Activated T-cell treated with anti-CD3 and anti-CD28 coated beads, Interleukin-2, amount 50 U/mL, for 4 hours (primary cell): Measurements from ENCODE around the gene AAK1. TPM values are rescaled to one million over a fixed set of nuclear protein-coding genes. Genes with fewer than 3 reads are reported as not detected.
"Not testable (repeated sequence)": the region's sequence is repeated elsewhere in the genome, so short reads cannot be mapped to it uniquely, and the experiment has no call there.

Experiments used
- ATAC-seq, 2 donors: fragments of 200-7000 bp; cut with Tn5 transposase; one replicate each; pipeline ENCODE4 v1.10.0; 2021
- DNase-seq: peaks from one replicate; pipeline ENCODE4 v3.0.0-alpha.2; 2020
- H3K27me3 Mint-ChIP-seq: one replicate; pipeline ENCODE4 v1.8.0; 2021; ENCODE audit warnings: low read depth, mixed read lengths
- H3K36me3 Mint-ChIP-seq: one replicate; pipeline ENCODE4 v1.8.0; 2022; ENCODE audit warnings: mixed read lengths; ENCODE audit not compliant: insufficient read depth
- H3K4me1 Mint-ChIP-seq: one replicate; pipeline ENCODE4 v1.8.0; 2021; ENCODE audit warnings: low read depth, mixed read lengths
- H3K4me3 Mint-ChIP-seq: one replicate; pipeline ENCODE4 v1.8.0; 2021; ENCODE audit warnings: mild to moderate bottlenecking, moderate library complexity, mixed read lengths
- H3K9me3 Mint-ChIP-seq: one replicate; pipeline ENCODE4 v1.8.0; 2021; ENCODE audit warnings: mixed read lengths
- total RNA-seq, 3 donors: library from RNA; stranded (reverse); gene quantifications; one replicate each; pipeline ENCODE4 v1.2.1, GENCODE V29; 2021

Gene AAK1
- total RNA-seq, 3 donors from 2014 or later: 46.1 to 54.5 (median 51.6) TPM

DNA sequence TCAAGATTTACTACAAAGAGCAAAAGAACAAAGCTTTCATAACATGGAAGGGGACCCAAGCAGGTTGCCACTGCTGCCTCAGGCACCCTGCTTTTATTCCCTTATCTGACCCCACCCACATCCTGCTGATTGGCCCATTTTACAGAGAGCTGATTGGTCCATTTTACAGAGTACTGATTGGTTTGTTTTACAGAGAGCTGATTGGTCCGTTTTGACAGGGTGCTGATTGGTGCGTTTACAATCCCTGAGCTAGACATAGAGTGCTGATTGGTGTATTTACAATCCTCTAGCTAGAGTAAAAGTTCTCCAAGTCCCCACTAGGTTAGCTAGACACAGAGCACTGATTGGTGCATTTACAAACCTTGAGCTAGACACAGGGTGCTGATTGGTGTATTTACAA lies 204.0 kb downstream of the AAK1 start:
- DNase-seq, H3K36me3 Mint-ChIP-seq, H3K9me3 Mint-ChIP-seq, H3K4me3 Mint-ChIP-seq, ATAC-seq, H3K27me3 Mint-ChIP-seq: not testable (repeated sequence)
- peaks cover 29% of the 10 kb centered on the region for H3K4me1 Mint-ChIP-seq

DNA sequence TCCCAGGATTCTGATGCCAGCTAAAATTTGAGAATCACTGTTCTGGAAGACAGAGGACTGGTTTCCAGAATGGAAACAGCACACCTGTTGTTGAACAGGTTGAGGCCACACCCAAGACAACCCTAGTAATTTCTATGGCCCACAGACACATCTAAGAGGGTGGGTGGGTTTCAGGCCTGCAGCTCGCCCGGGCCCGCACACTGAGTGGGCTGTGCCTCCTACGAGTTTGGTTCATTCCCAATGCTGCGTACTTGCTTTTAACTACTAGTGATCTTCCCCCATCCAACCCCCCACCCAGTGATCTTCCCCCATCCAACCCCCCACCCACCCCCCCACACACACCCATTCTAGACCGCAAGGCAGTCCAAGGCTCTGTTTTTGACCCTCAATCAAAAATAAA lies 205.0 kb downstream of the AAK1 start:
- DNase-seq (no peak), ATAC-seq (no peak)
- Mint-ChIP-seq H3K4me3 (peak overlapping the region; percentile 89), H3K9me3 (no peaks in the 10 kb centered on the region), H3K36me3 (peaks cover 6% of the 10 kb centered on the region), H3K4me1 (peaks cover 34% of the 10 kb centered on the region), H3K27me3 (no peaks in the 10 kb centered on the region)

DNA sequence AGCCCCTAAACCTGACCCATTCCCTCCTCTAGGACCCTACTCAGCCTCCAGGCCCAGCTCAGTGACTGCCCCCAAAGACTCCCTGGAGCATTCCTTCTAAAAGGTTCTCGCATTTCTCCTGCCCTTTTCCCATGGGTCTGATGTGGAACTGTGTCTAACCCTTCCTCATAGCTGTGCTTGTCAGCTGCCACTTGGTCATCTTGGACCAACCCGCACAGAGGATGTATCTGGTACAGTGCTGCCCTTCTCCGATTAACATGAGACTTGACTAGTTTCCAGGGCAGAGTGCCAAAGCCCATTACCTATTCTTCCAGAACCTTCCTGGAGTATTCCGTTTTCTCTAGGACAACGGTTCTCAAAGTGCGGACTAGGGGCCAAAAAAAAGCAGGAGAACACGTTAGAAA lies 205.8 kb downstream of the AAK1 start:
- peak overlapping the region; percentile 89 for H3K4me3 Mint-ChIP-seq
- H3K36me3 Mint-ChIP-seq: peaks cover 6% of the 10 kb centered on the region
- no peaks in the 10 kb centered on the region for H3K27me3 Mint-ChIP-seq
- peaks cover 34% of the 10 kb centered on the region for H3K4me1 Mint-ChIP-seq
- ATAC-seq (no peak), DNase-seq (no peak)
- no peaks in the 10 kb centered on the region for H3K9me3 Mint-ChIP-seq

DNA sequence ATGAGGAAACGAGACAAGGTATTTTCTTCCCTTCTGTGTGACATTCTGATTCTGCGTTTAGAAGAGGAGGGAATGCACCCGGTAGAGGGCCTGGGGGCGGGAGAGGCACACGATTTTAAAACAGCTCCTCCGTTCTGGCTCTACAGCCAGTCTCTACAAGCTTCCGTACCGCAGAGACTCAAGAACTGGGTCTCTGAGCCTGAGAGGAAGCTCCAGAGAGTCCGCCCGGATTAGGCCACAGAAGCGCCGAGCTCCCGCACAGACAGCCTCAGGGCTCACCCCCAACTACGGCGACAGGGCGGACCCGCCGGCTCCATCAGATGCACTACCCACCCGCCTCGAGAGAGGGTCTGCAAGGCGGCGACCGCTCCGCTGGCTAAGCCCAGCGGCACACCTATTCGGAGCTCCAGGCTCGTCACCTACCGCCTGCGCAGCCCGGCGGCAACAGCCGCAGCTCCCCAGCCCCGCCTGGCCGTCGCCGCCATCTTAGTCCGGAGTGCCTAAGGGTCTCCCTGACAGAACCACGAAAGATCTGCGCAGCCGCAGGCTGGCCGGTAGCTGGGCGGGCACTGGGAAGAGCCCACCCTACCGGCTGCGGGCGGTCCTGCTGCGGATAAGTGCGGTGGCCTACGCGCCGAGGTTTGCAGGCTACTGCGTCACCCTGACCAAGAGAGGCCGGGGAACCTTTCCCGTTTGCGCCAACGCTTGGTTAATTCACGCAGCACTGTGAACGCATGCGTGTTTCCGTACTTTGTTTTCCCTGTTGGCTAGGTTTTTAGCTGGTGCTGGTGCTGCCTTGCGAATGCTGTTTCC lies 206.4 kb downstream of the AAK1 start, which contains the start of gene NFU1:
Gene NFU1 (minus strand): TSS at position 498 of the 813 bp plus-strand sequence. CDS start 13 bp downstream, at position 485.
- Mint-ChIP-seq H3K9me3 (no peaks in the 10 kb centered on the region), H3K36me3 (peaks cover 6% of the 10 kb centered on the region), H3K4me3 (peak within 1 kb of the TSS; percentile 89), H3K4me1 (peaks cover 34% of the 10 kb centered on the region), H3K27me3 (no peaks in the 10 kb centered on the region)
- ATAC-seq (peak; percentile 95 to 96), DNase-seq (peak; percentile 73)

- Mint-ChIP-seq H3K36me3 (peaks cover 6% of the 10 kb centered on the region), H3K4me3 (peak overlapping the region; percentile 89), H3K9me3 (no peaks in the 10 kb centered on the region), H3K27me3 (no peaks in the 10 kb centered on the region), H3K4me1 (peaks cover 34% of the 10 kb centered on the region)
- ATAC-seq (peak in 1 of 2 donors; percentile 0), DNase-seq (no peak)
These were observed 207.0 kb downstream of the AAK1 start for GRCh38 chr2:69436596-69436937.

DNA sequence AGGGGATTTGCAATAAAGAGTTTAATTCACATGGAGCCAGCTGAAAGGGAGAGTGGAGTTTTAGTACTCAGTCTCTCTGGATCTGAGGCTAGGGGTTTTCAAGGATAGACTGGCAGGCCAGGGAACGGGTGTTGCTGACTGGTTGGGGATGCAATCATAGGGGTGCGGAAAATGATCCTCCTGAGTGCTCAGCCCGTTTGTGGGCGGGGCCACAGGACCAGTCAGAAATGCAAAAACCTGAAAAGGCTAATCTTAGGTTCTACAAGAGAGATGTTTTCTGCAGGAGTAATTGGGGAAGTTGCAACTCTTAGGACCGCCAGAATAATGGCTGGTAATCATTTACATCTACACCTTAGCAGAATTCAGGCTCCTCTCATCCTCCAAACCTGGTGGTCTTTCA lies 208.8 kb downstream of the AAK1 start:
- H3K4me1 Mint-ChIP-seq: peaks cover 34% of the 10 kb centered on the region
- DNase-seq (no peak), ATAC-seq (no peak)
- H3K36me3 Mint-ChIP-seq: peaks cover 10% of the 10 kb centered on the region
- H3K4me3 Mint-ChIP-seq: no peak overlapping the region
- no peaks in the 10 kb centered on the region for H3K9me3 Mint-ChIP-seq
- H3K27me3 Mint-ChIP-seq: no peaks in the 10 kb centered on the region

DNA sequence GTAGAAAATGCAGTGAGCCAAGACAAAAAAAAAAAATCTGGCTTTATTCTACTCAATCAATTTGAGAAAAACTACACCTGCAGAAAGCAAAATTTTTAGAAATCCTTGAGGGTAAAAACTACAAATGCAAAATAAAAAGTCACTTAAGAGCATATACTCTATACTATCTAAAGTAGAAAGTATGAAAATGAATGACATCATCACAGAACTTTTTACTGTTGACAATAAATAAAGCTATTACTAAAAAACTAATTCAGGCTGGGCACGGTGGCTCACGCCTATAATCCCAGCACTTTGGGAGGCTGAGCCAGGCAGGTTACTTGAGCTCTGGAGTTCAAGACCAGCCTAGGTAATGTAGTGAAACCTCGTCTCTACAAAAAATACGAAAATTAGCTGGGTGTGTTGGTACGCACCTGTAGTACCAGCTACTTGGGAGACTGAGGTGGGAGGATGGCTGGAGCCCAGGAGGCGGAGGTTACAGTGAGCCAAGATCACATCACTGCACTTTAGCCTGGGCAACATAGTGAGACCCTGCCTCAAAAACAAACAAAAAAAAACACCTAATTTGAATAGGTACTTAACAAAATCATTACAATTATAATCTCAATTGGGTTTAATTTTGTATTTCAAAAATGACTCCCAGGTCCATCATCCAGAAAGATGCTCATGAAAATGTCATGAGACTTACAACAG lies 213.9 kb downstream of the AAK1 start:
- Mint-ChIP-seq H3K36me3 (peaks cover 11% of the 10 kb centered on the region), H3K4me1 (peaks cover 6% of the 10 kb centered on the region), H3K4me3 (no peak overlapping the region), H3K27me3 (no peaks in the 10 kb centered on the region), H3K9me3 (no peaks in the 10 kb centered on the region)
- DNase-seq (no peak), ATAC-seq (no peak)

DNA sequence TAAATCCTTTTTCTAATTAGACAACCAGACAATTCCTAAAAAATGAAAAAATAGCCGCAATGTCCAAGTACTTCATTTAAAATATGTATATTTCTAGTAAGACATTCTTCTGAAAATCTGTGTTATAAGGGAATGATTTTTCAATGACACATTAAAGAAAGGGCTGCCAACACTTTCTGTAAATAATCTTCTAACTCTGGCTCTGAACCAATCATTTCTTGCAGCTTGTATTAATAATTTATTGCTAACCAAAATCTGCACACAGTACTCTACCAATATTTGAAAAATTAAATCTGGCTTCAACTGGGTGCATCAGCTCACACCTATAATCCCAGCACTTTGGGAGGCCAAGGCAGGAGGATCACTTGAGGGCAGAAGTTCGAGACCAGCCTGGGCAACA lies 214.6 kb downstream of the AAK1 start:
- no peaks in the 10 kb centered on the region for H3K27me3 Mint-ChIP-seq
- ATAC-seq (no peak), DNase-seq (no peak)
- H3K36me3 Mint-ChIP-seq: peaks cover 9% of the 10 kb centered on the region
- no peaks in the 10 kb centered on the region for H3K9me3 Mint-ChIP-seq
- H3K4me3 Mint-ChIP-seq: no peak overlapping the region
- peaks cover 2% of the 10 kb centered on the region for H3K4me1 Mint-ChIP-seq

DNA sequence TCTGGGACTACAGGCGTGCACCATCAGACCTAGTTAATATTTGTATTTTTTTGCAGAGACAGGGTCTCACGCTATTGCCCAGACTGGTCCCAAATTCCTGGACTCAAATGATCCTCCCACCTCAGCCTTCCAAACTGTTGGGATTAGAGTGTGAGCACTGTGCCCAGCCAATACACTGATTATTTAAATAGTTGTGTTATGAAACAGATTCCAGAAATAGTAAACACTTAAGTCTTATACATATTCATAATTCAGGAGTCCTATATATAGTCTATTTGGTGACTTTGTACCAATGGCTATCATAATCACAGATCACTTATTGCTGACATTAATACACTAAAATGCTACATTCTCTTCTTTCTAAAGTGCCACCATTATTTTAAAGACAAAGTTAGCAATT lies 219.1 kb downstream of the AAK1 start:
- DNase-seq (no peak), ATAC-seq (no peak)
- no peak overlapping the region for H3K4me3 Mint-ChIP-seq
- H3K4me1 Mint-ChIP-seq: no peaks in the 10 kb centered on the region
- H3K27me3 Mint-ChIP-seq: no peaks in the 10 kb centered on the region
- H3K36me3 Mint-ChIP-seq: peaks cover 13% of the 10 kb centered on the region
- no peaks in the 10 kb centered on the region for H3K9me3 Mint-ChIP-seq

- Mint-ChIP-seq H3K4me3 (no peak overlapping the region), H3K27me3 (no peaks in the 10 kb centered on the region), H3K9me3 (no peaks in the 10 kb centered on the region), H3K4me1 (no peaks in the 10 kb centered on the region), H3K36me3 (peaks cover 18% of the 10 kb centered on the region)
- DNase-seq (no peak), ATAC-seq (no peak)
These were observed 221.3 kb downstream of the AAK1 start for GRCh38 chr2:69422198-69422597.

DNA sequence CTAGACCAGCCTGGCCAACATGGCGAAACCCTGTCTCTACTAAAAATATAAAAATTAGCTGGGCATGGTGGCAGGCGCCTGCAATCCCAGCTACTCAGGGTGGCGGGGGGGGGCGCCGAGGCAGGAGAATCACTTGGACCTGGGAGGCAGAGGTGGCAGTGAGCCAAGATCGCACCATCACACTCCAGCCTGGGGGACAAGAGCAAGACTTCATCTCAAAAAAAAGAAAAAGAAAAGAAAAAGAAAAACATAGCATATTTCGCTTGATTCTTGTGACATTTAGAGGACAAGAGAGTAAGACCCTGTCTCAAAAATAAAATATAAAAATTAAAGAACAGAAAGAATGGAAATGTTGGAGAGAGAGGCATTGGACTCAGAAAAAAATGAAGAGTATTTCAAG lies 224.4 kb downstream of the AAK1 start:
- not testable (repeated sequence) for H3K9me3 Mint-ChIP-seq, DNase-seq, ATAC-seq, H3K4me1 Mint-ChIP-seq, H3K27me3 Mint-ChIP-seq, H3K4me3 Mint-ChIP-seq
- peaks cover 22% of the 10 kb centered on the region for H3K36me3 Mint-ChIP-seq

DNA sequence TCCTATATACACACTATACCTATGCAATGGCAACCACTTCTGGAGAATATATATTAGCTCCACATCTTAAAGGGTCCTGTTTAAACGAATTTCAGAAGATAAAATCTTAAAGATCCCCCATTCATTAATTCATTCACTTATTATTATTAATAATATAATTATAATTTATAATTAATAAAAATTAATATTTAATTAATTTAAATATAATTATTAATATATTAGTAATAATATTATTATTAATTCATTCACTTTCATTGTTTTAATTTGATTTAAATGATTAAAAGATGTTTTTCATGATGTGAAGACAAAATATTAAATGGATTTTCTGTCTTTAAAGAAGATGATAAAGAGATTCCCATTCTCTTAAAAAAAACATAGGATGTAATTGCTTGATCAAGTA lies 227.4 kb downstream of the AAK1 start:
- ATAC-seq (no peak), DNase-seq (no peak)
- Mint-ChIP-seq H3K4me3 (no peak overlapping the region), H3K27me3 (no peaks in the 10 kb centered on the region), H3K36me3 (peaks cover 22% of the 10 kb centered on the region), H3K9me3 (no peaks in the 10 kb centered on the region), H3K4me1 (no peaks in the 10 kb centered on the region)
